GM19238 (cell line): Measurements from ENCODE around the gene SH3TC1.

Experiments used
- DNase-seq: peaks from one replicate; pipeline ENCODE4 v3.0.0; 2011; ENCODE audit warnings: low spot score; ENCODE audit not compliant: insufficient read length

SH3TC1 gene

DNA sequence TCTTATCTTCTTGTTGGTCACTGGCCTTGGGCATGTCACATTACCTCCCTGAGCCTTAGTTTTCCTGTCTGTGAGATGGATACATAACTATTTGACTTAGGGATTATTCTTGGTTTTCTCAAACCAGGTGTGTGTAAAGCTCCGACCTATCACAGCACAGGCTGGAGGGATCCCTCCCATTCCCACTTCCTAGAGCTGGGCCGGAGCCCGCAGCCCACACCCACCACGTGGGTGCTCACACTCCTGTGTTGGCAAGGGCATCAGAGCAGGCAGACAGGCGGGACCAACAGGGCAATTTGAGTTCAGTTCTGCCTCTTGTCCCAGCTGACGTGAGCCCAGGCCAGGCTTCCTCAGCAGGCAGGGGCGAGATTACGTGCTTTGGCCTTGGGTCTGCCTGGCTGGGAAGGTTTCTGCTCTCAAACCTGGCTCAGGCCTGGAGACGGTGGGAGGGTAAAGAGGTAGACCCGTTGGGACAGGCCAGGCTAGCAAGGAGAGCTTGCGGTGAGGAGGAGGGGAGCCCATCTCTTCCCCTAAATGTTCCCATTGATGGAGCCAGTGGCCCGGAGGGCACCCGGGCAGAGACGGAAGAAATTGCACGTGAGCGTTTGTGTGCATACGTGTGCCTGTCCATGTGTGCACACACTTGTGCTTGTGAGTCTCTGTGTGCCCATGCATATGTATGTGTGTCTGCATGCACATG is 734 bp upstream of the SH3TC1 start:
- DNase-seq = no peak

- DNase-seq = no peak
These were observed 658 bp downstream of the SH3TC1 start for GRCh38 chr4:8199594-8200301.

- DNase-seq = no peak
These were observed 1.3 kb downstream of the SH3TC1 start for GRCh38 chr4:8200302-8200975.

- DNase-seq = peak; percentile 68
These were observed 2.3 kb downstream of the SH3TC1 start for GRCh38 chr4:8201321-8201781.

GRCh38 chr4:8202108-8203051 is 3.3 kb downstream of the SH3TC1 start:
- DNase-seq = no peak

- no peak for DNase-seq
These were observed 3.9 kb downstream of the SH3TC1 start for GRCh38 chr4:8203052-8203401.

- no peak for DNase-seq
These were observed 4.7 kb downstream of the SH3TC1 start for GRCh38 chr4:8203817-8204216.

GRCh38 chr4:8204576-8205227 is 5.6 kb downstream of the SH3TC1 start:
- DNase-seq = no peak

DNA sequence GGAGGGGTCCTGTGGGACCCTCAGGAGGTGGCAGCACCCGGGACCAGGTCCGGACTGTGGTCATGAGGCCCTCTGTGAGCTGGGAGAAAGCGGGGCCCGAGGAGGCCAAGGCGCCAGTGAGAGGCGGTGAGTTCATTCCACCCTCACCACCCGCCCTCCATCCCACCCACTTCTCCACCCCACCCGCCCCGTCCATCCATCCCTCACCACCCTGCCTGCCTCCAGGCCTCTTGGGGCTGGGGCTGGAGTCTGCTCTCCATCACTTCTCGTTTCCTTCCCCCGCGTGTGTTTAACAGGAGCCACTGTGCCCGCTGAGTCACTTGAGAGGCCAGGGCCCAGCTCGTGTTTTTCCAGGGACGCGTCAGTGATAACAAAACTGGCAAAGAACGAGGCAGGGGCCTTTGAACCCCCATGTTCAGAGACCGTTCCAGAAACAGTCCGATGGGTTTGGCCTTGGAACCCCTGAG is 6.2 kb downstream of the SH3TC1 start:
- DNase-seq = no peak

DNA sequence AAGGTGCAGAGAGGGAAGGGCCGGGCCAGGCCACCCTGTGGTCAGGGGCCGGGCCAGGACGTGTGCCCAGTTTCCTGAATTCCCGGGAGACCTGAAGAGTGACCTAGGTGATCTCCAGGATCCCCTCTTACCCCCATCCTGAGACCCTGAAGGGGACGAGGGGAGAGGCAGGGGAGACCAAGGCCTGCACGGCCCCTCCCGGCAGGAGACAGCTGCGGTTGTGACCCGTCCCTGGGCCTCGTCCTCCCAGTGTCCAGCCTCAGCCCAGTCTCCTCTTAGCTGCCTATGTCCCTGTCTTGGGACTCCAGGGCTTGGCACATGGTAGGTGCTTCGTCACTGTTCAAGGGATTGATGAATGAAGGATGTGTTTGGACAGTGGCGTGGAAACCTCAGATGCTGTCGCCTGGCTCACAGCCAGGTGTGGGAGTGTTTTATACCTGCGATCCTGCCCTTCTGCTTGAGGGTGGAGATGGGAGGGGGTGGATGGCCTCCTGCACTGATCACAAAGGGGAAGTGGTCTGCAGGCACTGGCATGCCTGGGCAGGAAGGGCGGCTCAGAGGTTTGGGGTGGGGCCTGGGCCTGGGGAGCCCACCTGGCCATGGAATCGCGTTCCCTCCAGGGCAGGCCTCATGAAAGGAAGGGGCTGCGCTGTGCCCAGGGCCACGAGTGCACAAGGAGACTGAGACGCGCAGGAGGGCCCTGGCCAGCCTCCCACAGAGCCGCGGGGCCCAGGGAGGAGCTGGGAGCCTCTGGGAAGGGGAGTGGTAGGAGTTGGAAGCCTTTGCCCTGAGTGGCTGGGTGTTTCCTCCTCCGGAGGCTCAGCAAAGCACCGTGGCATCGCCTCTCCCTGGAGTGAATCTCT is 6.9 kb downstream of the SH3TC1 start:
- no peak for DNase-seq

- DNase-seq = no peak
These were observed 8.2 kb downstream of the SH3TC1 start for GRCh38 chr4:8207314-8207713.

DNA sequence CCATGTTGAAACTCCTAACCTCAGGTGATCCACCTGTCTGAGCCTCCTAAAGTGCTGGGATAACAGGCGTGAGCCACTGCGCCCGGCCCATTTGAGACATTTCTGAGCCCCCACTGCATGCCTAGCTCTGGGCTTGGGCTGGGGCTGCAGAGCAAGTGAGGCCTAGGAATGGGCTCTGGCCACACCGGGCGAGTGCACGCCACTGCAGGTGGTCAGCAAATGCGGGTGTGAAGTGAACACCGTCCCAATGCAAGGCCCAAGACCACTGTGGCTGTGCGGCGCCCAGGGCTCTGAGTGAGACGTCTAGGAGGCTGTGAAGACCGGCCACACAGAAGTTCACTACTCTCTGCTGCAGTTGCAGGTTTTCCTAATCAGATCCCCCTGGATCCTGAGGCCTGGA is 9.5 kb downstream of the SH3TC1 start:
- no peak for DNase-seq

DNA sequence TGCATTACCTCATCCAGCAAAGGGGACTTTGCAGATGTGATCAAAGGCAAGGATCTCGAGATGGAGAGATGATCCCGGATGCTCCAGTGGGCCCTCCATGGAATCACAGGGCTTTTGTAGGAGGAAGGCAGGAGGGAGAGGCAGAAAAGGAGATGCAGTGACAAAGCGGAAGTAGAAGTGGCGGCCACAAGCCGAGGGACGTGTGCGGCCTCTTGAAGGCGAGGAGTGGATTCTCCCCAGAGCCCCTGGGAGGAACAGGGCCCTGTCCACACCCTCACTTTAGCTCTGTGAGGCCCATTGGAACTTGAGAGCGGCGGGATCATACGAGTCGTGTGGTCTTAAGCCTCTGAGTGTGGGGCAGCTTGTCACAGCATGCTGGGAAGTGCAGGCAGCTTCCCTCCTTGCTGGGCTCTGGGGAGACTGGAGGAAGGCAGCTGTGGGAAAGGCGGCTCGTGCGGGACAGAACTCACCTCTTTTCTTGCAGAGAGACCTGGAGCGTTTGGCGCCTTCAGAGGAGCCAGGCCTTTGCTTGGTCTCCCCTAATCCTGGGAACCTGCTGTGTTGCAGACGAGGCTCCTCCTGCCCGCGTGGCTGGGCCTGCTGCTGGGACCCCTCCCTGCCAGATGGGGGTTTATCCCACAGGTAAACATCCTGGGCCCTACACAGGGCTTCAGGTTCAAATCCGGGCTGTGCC is 10.2 kb downstream of the SH3TC1 start:
- no peak for DNase-seq

DNA sequence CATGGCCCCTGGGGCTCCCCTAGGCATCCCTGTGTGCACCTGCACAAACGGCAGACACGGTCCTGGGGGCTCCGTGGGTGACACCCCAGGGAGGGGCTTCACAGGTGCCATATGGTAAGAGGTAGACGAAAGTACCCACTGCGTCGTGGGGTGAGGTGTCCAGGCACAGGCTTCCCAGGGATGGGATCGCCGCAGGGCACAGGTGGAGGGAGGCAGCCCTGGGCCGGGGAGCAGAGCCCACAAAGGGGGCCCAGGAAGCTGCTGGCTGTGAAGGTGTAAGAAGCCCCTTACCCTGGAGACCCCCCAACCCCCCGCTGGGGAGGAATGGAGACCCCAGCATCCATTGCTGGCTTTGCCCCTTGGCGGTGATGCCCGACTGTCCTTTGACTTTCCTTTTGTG is 10.9 kb downstream of the SH3TC1 start:
- DNase-seq = no peak

DNA sequence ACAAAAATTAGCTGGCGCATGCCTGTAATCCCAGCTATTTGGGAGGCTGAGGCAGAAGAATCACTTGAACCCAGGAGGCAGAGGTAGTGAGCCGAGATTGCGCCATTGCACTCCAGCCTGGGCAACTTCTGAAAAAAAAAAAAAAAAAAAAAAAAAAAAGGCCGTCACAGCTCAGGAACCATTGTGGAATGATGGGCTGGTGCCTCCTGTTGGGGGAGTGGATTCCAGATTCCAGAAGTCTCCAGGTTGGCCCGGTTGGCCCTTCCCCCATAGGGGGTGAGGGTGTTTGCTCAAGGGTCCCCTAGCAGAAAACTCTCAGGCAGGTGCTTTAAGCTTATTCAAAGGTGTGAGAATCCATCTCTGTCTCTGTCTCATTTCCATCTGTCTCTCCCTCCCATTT is 11.5 kb downstream of the SH3TC1 start:
- DNase-seq = no peak

DNA sequence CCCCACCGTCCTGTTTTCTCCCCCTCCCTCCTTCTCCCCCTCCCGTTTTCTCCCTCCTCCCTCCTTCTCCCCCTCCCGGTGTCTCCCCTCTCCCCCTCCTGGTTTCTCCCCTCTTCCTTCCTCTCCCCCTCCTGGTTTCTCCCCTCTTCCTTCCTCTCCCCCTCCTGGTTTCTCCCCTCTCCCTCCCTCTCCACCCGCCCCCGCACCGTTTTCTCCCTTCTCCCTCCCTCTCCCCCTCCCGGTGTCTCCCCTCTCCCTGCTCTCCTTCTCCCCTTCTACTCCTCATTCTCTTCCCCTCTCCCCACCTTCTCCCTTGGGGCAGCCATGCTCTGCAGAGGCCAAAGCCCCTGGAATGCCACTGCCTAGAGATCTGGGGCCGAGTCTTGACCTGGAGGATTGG is 12.2 kb downstream of the SH3TC1 start:
- DNase-seq = no peak

- DNase-seq = no peak
These were observed 12.9 kb downstream of the SH3TC1 start for GRCh38 chr4:8211737-8212581.

GRCh38 chr4:8212622-8213021 is 13.5 kb downstream of the SH3TC1 start:
- no peak for DNase-seq
